ENCODE data around the gene PFN3.

The PFN3 gene

GRCh38 chr5:177366528-177367322 is 33.7 kb downstream of the PFN3 start:
- no peak for TF ChIP-seq SIN3A (IDR thresholded peaks at IDR 0.05; ENCODE audit: borderline replicate concordance, insufficient read depth, low read length)
- TF ChIP-seq TAF1 (IDR thresholded peaks at IDR 0.05; ENCODE audit: borderline replicate concordance, insufficient read depth, low read length) = 0 out of 2 replicates have a peak, but pooled peaks have one; percentile 39
- TF ChIP-seq POLR2AphosphoS5 (IDR thresholded peaks at IDR 0.05; ENCODE audit: low read depth, low read length) = no peak; the same call in none of the 2 replicates
- no peak for TF ChIP-seq REST (IDR thresholded peaks at IDR 0.05; ENCODE audit: insufficient read depth in 1 of 2, low read depth in 2 of 2, low read length in 2 of 2)
- peak; percentile 33 for TF ChIP-seq FOXP2 (optimal IDR thresholded peaks at IDR 0.05; ENCODE audit: borderline replicate concordance, extremely low read depth, extremely low read length, insufficient read depth)

DNA sequence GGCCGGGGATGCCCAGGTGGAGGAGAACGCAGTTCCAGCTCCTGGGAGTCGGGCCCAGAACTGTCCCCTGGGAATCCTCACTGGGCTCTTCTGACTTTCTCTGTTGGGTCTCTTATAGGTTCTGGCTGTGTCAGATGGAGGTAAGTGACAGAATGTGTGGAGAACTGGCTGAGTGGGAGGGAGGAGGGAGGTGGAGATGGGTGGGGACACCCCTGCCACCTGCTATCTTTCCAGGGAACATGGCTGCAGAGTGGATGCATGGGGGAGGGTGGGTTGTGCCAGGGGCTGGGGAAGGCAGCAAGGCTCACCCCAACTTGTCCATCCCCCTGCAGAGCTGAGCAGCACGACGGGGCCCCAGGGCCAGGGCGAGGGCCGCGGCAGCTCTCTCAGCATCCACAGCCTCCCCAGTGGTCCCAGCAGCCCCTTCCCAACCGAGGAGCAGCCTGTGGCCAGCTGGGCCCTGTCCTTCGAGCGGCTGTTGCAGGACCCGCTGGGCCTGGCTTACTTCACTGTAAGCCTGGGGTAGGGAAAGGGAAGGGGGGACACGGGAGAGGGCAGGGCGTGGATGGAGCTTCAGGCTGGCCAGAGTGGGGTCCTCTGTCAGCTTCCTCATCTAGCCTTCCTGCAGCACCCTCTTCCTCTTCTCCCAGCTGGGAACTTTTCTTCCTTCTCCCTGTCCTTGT is 34.5 kb downstream of the PFN3 start:
- no peak for TF ChIP-seq FOXP2 (optimal IDR thresholded peaks at IDR 0.05; ENCODE audit: borderline replicate concordance, extremely low read depth, extremely low read length, insufficient read depth)
- no peak for TF ChIP-seq POLR2AphosphoS5 (IDR thresholded peaks at IDR 0.05; ENCODE audit: low read depth, low read length)
- no peak for TF ChIP-seq TAF1 (IDR thresholded peaks at IDR 0.05; ENCODE audit: borderline replicate concordance, insufficient read depth, low read length)
- no peak for TF ChIP-seq SIN3A (IDR thresholded peaks at IDR 0.05; ENCODE audit: borderline replicate concordance, insufficient read depth, low read length)

DNA sequence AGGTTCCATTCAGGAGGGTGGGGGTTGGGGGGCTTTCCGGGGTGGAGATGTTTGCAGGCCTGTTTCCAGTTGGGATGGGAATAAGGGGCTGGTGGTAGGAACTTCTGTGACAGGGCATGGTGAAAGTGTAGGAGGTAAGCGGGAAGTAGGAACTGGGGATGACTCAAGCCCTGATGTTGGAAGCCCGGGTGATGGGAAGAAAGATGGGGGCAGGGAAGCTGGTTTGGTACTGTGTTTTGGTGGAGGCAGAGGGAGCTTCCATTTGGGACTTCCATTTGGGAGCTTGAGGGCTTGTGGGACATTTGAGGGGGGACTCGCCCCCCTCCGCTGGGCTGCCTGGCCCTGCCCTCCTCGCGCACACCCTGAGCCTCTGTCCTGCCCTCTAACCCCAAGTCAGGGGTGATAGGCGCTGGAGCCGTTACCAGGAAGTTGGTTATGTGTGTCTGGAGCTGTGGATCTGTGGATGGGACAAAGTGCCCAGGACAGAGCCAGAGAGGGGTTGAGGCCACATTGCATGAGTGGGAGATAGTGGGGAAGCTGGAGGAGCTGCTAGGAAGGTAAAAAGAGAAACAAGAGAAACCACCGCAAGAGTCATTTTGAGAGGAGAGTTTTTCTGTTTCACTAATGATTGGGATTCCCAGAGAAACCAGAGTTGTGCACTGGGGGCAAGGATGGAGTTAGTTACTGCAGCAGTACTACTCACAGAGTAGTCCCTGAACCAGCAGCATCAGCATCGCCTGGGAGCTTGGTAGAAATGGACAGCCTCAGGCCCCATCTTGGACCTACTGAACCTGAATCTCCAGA is 36.1 kb downstream of the PFN3 start:
- TF ChIP-seq FOXP2 (optimal IDR thresholded peaks at IDR 0.05; ENCODE audit: borderline replicate concordance, extremely low read depth, extremely low read length, insufficient read depth) = no peak
- TF ChIP-seq TAF1 (IDR thresholded peaks at IDR 0.05; ENCODE audit: borderline replicate concordance, insufficient read depth, low read length) = no peak
- no peak for TF ChIP-seq SIN3A (IDR thresholded peaks at IDR 0.05; ENCODE audit: borderline replicate concordance, insufficient read depth, low read length)
- TF ChIP-seq REST (IDR thresholded peaks at IDR 0.05; ENCODE audit: insufficient read depth in 1 of 2, low read depth in 2 of 2, low read length in 2 of 2) = no peak

DNA sequence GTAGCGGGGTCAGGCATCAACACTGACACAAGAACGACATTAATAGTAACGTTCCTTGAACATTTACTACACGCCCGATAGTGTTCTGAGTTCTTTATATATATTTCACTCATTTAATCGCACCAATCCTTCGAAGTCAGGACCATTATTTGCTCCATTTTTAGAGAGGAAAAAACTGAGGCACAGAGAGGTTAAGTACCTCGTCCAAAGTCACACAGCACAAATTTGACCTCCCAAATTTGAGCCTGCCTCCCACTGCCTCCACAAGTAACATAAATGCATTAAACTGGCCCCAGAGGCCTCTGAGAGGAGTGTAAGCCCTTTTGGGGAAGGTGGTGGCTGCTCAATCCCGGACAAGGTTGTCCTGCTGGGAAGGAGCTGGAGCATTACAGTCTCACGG is 36.9 kb downstream of the PFN3 start:
- TF ChIP-seq FOXP2 (optimal IDR thresholded peaks at IDR 0.05; ENCODE audit: borderline replicate concordance, extremely low read depth, extremely low read length, insufficient read depth) (no peak), TAF1 (IDR thresholded peaks at IDR 0.05; ENCODE audit: borderline replicate concordance, insufficient read depth, low read length) (no peak)

DNA sequence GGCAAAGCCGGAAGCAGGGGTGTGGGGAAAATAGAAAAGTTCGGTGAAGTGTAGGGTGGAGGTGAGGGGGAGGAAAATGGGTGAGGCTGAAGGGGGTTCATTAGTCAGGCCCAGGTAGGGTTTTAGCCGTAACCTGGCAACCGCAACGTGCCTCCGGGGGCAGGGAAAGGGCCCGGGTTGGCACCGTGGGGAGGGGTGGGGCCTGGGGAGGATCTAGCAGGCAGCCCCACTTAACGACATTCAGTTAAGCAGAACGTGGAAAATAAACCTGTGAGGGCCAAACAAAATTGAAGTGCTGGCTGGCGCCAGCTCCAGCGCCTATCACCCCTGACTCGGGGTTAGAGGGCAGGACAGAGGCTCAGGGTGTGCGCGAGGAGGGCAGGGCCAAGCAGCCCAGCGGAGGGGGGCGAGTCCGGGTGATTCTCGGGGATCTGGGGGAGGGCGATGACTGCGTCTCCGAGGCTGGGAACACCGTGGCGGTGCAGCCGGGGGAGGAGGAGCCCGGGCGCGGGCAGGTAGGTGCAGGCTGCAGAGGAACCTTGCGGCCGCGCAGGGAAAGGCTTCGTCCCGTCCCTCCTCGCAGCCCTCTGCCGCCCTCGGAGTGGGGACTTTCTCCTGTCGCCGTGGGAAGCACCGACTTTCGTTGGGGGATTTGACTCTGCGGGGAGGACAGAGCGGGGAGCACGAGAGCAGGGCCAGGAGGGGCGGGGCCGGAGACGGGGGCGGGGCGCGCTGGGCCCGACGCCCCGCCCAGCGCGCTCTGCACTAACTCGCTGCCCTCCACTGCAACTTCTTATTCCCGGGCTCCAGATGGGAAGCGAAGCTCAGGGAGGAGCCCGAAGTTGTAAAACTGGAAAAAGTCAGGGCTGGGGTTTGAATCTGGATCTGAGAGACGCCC is 37.6 kb downstream of the PFN3 start:
- TF ChIP-seq TAF1 (IDR thresholded peaks at IDR 0.05; ENCODE audit: borderline replicate concordance, insufficient read depth, low read length) = no peak
- no peak for TF ChIP-seq FOXP2 (optimal IDR thresholded peaks at IDR 0.05; ENCODE audit: borderline replicate concordance, extremely low read depth, extremely low read length, insufficient read depth)
- no peak; the same call in 1 of the 2 replicates for TF ChIP-seq POLR2AphosphoS5 (IDR thresholded peaks at IDR 0.05; ENCODE audit: low read depth, low read length)
- TF ChIP-seq REST (IDR thresholded peaks at IDR 0.05; ENCODE audit: insufficient read depth in 1 of 2, low read depth in 2 of 2, low read length in 2 of 2) = no peak
- TF ChIP-seq SIN3A (IDR thresholded peaks at IDR 0.05; ENCODE audit: borderline replicate concordance, insufficient read depth, low read length) = no peak
